ENCODE measurements around the gene SHB.

- TF ChIP-seq CTCF (conservative IDR thresholded peaks at IDR 0.05) (no peak), EZH2 (IDR thresholded peaks at IDR 0.05; ENCODE audit: low read depth) (no peak)
Measured at GRCh38 chr9:38053697-38054461, 15.1 kb downstream of the SHB start.
